HG02870 (cell line): Measurements from ENCODE around the gene TAS2R60.
"Not testable (repeated sequence)": the region's sequence is repeated elsewhere in the genome, so short reads cannot be mapped to it uniquely, and the experiment has no call there.

Experiments
- ATAC-seq: cut with Tn5 transposase; IDR thresholded peaks from one replicate; pipeline ENCODE4 v1.9.1; 2021; ENCODE audit warnings: mild to moderate bottlenecking, moderate library complexity; ENCODE audit not compliant: unreplicated experiment

The TAS2R60 gene

GRCh38 chr7:143410521-143411004 is 32.7 kb upstream of the TAS2R60 start:
- no peak for ATAC-seq

- ATAC-seq: no peak
These were observed 31.1 kb upstream of the TAS2R60 start for GRCh38 chr7:143411976-143412708.

- no peak for ATAC-seq
These were observed 30.1 kb upstream of the TAS2R60 start for GRCh38 chr7:143413123-143413522.

GRCh38 chr7:143415209-143415608 is 28.0 kb upstream of the TAS2R60 start:
- ATAC-seq: not testable (repeated sequence)

GRCh38 chr7:143415742-143416397 is 27.4 kb upstream of the TAS2R60 start:
- ATAC-seq: no peak

- no peak for ATAC-seq
These were observed 26.6 kb upstream of the TAS2R60 start for GRCh38 chr7:143416565-143417149.

- ATAC-seq: no peak
These were observed 25.4 kb upstream of the TAS2R60 start for GRCh38 chr7:143417734-143418383.

GRCh38 chr7:143418681-143419458 is 24.4 kb upstream of the TAS2R60 start:
- ATAC-seq: no peak

GRCh38 chr7:143419880-143420279 is 23.4 kb upstream of the TAS2R60 start:
- no peak for ATAC-seq

- ATAC-seq: not testable (repeated sequence)
These were observed 22.6 kb upstream of the TAS2R60 start for GRCh38 chr7:143420624-143421023.

GRCh38 chr7:143422033-143422432 is 21.2 kb upstream of the TAS2R60 start:
- no peak for ATAC-seq

- ATAC-seq: not testable (repeated sequence)
These were observed 18.8 kb upstream of the TAS2R60 start for GRCh38 chr7:143424476-143424875.

- ATAC-seq: no peak
These were observed 16.6 kb upstream of the TAS2R60 start for GRCh38 chr7:143426479-143427142.

- ATAC-seq: no peak
These were observed 13.2 kb upstream of the TAS2R60 start for GRCh38 chr7:143429770-143430698.

- ATAC-seq: no peak
These were observed 12.1 kb upstream of the TAS2R60 start for GRCh38 chr7:143431109-143431508.

GRCh38 chr7:143433759-143434158 is 9.5 kb upstream of the TAS2R60 start:
- ATAC-seq: no peak

- ATAC-seq: no peak
These were observed 8.6 kb upstream of the TAS2R60 start for GRCh38 chr7:143434660-143435059.

GRCh38 chr7:143435266-143435665 is 8.0 kb upstream of the TAS2R60 start:
- no peak for ATAC-seq

GRCh38 chr7:143436325-143436946 is 6.8 kb upstream of the TAS2R60 start:
- peak; percentile 68 for ATAC-seq
